ENCODE data around the gene ZNF775.

Gene ZNF775

GRCh38 chr7:150360363-150361058, 18.6 kb upstream of the ZNF775 start:
- TF ChIP-seq CTCF (IDR thresholded peaks at IDR 0.05; ENCODE audit: control insufficient read depth, insufficient read depth, low read depth, low read length, missing control alignments) = no peak
- no peak for DNase-seq (ENCODE audit: low read depth)
- H3K4me3 ChIP-seq (ENCODE audit: control insufficient read depth, low read depth, low read length) = no peak overlapping the region

- no peak for TF ChIP-seq CTCF (IDR thresholded peaks at IDR 0.05; ENCODE audit: control insufficient read depth, insufficient read depth, low read depth, low read length, missing control alignments)
- no peak overlapping the region for H3K4me3 ChIP-seq (ENCODE audit: control insufficient read depth, low read depth, low read length)
- DNase-seq (ENCODE audit: low read depth) = no peak
These were observed 17.7 kb upstream of the ZNF775 start for GRCh38 chr7:150361402-150361801.

- no peak for TF ChIP-seq CTCF (IDR thresholded peaks at IDR 0.05; ENCODE audit: control insufficient read depth, insufficient read depth, low read depth, low read length, missing control alignments)
- no peak for DNase-seq (ENCODE audit: low read depth)
- H3K4me3 ChIP-seq (ENCODE audit: control insufficient read depth, low read depth, low read length) = no peak overlapping the region
These were observed 17.1 kb upstream of the ZNF775 start for GRCh38 chr7:150361807-150362621.

GRCh38 chr7:150363370-150363769, 15.8 kb upstream of the ZNF775 start:
- no peak overlapping the region for H3K4me3 ChIP-seq (ENCODE audit: control insufficient read depth, low read depth, low read length)
- no peak for TF ChIP-seq CTCF (IDR thresholded peaks at IDR 0.05; ENCODE audit: control insufficient read depth, insufficient read depth, low read depth, low read length, missing control alignments)
- no peak for DNase-seq (ENCODE audit: low read depth)

- no peak for DNase-seq (ENCODE audit: low read depth)
- TF ChIP-seq CTCF (IDR thresholded peaks at IDR 0.05; ENCODE audit: control insufficient read depth, insufficient read depth, low read depth, low read length, missing control alignments) = no peak
- no peak overlapping the region for H3K4me3 ChIP-seq (ENCODE audit: control insufficient read depth, low read depth, low read length)
These were observed 15.3 kb upstream of the ZNF775 start for GRCh38 chr7:150363872-150364271.

GRCh38 chr7:150365194-150365593, 13.9 kb upstream of the ZNF775 start:
- TF ChIP-seq CTCF (IDR thresholded peaks at IDR 0.05; ENCODE audit: control insufficient read depth, insufficient read depth, low read depth, low read length, missing control alignments) = no peak
- no peak for DNase-seq (ENCODE audit: low read depth)
- no peak overlapping the region for H3K4me3 ChIP-seq (ENCODE audit: control insufficient read depth, low read depth, low read length)

All from AG09309 (cell line).